HG02973 (cell line): ENCODE measurements around the gene MAP3K15.
"Not testable (repeated sequence)": the region's sequence is repeated elsewhere in the genome, so short reads cannot be mapped to it uniquely, and the experiment has no call there.

Experiments used
- ATAC-seq: cut with Tn5 transposase; IDR thresholded peaks from one replicate; pipeline ENCODE4 v1.9.1; 2021; ENCODE audit warnings: moderate library complexity; ENCODE audit not compliant: unreplicated experiment

MAP3K15 gene

GRCh38 chrX:19541196-19541595 lies 25.9 kb upstream of the MAP3K15 start:
- no peak for ATAC-seq

GRCh38 chrX:19540076-19540475 lies 24.8 kb upstream of the MAP3K15 start:
- no peak for ATAC-seq

- no peak for ATAC-seq
Measured at GRCh38 chrX:19539665-19540064, 24.4 kb upstream of the MAP3K15 start.

- no peak for ATAC-seq
Measured at GRCh38 chrX:19535476-19535875, 20.2 kb upstream of the MAP3K15 start.

GRCh38 chrX:19532709-19533108 lies 17.4 kb upstream of the MAP3K15 start:
- no peak for ATAC-seq

GRCh38 chrX:19517965-19518364 lies 2.7 kb upstream of the MAP3K15 start:
- ATAC-seq: no peak

GRCh38 chrX:19515615-19516105 lies 352 bp upstream of the MAP3K15 start:
- no peak for ATAC-seq

GRCh38 chrX:19513383-19513782 lies 1.9 kb downstream of the MAP3K15 start:
- ATAC-seq: no peak

- ATAC-seq: no peak
Measured at GRCh38 chrX:19512961-19513360, 2.3 kb downstream of the MAP3K15 start.

- ATAC-seq: no peak
Measured at GRCh38 chrX:19512359-19512758, 2.9 kb downstream of the MAP3K15 start.

GRCh38 chrX:19511796-19512195 lies 3.5 kb downstream of the MAP3K15 start:
- ATAC-seq: not testable (repeated sequence)

GRCh38 chrX:19496711-19497110 lies 18.6 kb downstream of the MAP3K15 start:
- no peak for ATAC-seq

GRCh38 chrX:19487520-19488200 lies 27.6 kb downstream of the MAP3K15 start:
- ATAC-seq: no peak

GRCh38 chrX:19479458-19479857 lies 35.9 kb downstream of the MAP3K15 start:
- no peak for ATAC-seq

- ATAC-seq: not testable (repeated sequence)
Measured at GRCh38 chrX:19468383-19468782, 46.9 kb downstream of the MAP3K15 start.

- ATAC-seq: no peak
Measured at GRCh38 chrX:19462879-19463278, 52.4 kb downstream of the MAP3K15 start.

- no peak for ATAC-seq
Measured at GRCh38 chrX:19462231-19462630, 53.1 kb downstream of the MAP3K15 start.

GRCh38 chrX:19457662-19458061 lies 57.6 kb downstream of the MAP3K15 start:
- no peak for ATAC-seq

GRCh38 chrX:19448077-19448476 lies 67.2 kb downstream of the MAP3K15 start:
- ATAC-seq: no peak

- no peak for ATAC-seq
Measured at GRCh38 chrX:19446397-19446796, 68.9 kb downstream of the MAP3K15 start.

GRCh38 chrX:19445772-19446171 lies 69.5 kb downstream of the MAP3K15 start:
- ATAC-seq: not testable (repeated sequence)

GRCh38 chrX:19443869-19444526 lies 71.3 kb downstream of the MAP3K15 start:
- ATAC-seq: no peak
